ENCODE measurements around the gene TNFSF9.
"Not testable (repeated sequence)": the region's sequence is repeated elsewhere in the genome, so short reads cannot be mapped to it uniquely, and the experiment has no call there.

Gene TNFSF9

GRCh38 chr19:6508028-6508771 is 22.6 kb upstream of the TNFSF9 start:
- not testable (repeated sequence) for DNase-seq

GRCh38 chr19:6509118-6509971 is 21.5 kb upstream of the TNFSF9 start:
- DNase-seq = no peak

- DNase-seq = no peak
Measured at GRCh38 chr19:6510618-6511017, 20.2 kb upstream of the TNFSF9 start.

- no peak for DNase-seq
Measured at GRCh38 chr19:6514089-6514488, 16.7 kb upstream of the TNFSF9 start.

- no peak for DNase-seq
Measured at GRCh38 chr19:6514926-6515544, 15.8 kb upstream of the TNFSF9 start.

GRCh38 chr19:6516018-6516658 is 14.7 kb upstream of the TNFSF9 start:
- peak; percentile 91 for DNase-seq

- peak; percentile 84 for DNase-seq
Measured at GRCh38 chr19:6516659-6517291, 14.1 kb upstream of the TNFSF9 start.

DNA sequence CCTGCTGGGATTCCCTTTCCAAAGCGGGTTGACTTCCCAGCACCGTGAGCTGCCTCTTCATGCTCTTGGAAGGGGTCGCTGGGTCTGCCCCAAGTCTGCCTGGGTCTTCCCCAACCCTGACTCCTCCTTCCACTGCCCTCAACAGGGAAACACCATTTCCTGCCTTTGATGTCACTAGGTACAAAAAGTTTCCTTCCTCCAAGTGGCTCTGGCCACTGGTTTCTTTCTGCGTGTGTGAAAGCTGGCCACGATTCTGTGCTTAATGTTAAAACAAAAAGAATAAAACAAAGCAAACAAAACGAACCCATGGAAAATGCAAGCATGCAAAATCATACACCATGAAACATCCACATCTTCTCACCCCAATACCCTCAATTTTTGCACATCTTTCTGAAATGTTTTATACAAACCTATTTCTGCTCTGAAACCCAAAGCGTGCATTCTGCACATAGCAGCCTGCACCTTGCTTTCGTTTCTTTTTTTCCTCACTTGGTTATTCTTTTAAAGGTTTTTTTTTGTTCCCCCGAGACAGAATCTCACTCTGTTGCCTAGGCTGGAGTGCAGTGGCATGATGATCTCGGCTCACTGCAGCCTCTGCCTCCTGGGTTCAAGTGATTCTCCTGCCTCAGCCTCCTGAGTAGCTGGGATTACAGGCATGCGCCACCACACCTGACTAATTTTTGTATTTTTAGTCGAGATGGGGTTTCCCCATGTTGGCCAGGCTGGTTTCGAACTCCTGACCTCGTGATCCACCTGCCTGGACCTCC is 12.5 kb upstream of the TNFSF9 start:
- no peak for DNase-seq

GRCh38 chr19:6519289-6519688 is 11.5 kb upstream of the TNFSF9 start:
- peak; percentile 82 for DNase-seq

- peak; percentile 49 for DNase-seq
Measured at GRCh38 chr19:6521718-6522646, 8.8 kb upstream of the TNFSF9 start.

GRCh38 chr19:6522712-6523111 is 8.1 kb upstream of the TNFSF9 start:
- DNase-seq = no peak

DNA sequence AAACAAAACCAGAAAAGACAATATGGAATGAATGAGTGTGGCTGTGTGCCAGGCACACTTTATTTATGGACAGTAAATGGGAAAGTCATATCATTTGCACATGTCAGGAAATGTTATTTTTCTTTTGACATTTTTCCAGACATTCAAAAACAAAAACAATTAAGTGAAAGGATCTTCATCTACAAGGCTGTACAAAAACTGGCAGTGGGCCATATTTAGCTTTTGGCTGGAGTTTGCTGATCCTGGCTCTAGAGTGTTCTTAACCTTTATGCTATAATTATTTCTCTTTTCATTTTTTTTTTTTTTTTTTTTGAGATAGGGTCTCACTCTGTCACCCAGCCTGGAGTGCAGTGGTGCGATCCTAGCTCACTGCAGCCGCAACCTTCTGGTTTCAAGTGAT is 6.5 kb upstream of the TNFSF9 start:
- no peak for DNase-seq

GRCh38 chr19:6527893-6528543 is 2.8 kb upstream of the TNFSF9 start:
- DNase-seq = no peak

DNA sequence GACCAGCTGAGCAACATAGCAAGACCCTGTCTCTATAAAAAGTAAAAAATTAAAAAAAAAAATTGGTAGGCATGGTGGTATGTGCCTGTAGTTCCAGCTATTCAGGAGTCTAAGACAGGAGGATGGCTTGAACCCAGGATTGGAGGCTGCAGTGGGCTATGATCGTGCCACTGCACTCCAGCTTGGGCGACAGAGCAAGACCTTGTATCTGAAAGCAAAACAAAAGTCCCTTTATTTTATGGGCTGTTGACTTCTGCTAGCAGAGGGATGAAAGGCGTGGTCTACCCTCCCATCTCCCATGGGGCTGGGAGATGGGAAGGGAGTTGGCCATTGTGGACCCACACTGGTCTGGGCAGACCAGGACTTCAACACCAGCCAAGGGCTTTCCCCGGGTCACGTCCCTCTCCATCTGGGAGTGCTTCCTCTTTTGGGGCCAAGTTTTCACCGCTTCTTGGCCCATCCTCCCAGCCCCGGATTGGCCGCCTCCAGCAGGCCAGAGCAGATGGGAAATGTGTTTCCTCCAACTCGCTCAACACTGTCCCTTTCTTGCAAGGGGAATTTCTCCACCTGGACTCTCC is 2.2 kb upstream of the TNFSF9 start:
- DNase-seq = no peak

DNA sequence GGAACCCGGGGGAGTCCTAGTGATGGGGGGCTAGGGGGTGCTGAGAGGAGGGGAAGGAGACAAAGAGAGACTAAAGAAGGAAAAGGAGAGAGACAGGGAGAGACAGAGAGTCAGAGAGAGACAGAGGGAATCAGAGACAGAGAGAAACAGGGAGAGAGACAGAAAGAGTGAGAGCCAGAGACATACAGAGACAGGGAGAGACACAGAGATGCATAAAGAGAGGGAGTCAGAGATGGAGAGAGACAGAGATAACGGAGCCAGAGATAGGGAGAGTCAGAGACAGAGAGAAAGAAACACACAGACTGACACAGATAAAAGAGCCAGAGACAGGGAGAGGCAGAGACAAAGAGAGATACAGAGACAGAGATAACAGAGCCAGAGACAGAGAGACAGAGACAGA is 1.5 kb upstream of the TNFSF9 start:
- DNase-seq = no peak

GRCh38 chr19:6529937-6530385 is 865 bp upstream of the TNFSF9 start:
- no peak for DNase-seq

DNA sequence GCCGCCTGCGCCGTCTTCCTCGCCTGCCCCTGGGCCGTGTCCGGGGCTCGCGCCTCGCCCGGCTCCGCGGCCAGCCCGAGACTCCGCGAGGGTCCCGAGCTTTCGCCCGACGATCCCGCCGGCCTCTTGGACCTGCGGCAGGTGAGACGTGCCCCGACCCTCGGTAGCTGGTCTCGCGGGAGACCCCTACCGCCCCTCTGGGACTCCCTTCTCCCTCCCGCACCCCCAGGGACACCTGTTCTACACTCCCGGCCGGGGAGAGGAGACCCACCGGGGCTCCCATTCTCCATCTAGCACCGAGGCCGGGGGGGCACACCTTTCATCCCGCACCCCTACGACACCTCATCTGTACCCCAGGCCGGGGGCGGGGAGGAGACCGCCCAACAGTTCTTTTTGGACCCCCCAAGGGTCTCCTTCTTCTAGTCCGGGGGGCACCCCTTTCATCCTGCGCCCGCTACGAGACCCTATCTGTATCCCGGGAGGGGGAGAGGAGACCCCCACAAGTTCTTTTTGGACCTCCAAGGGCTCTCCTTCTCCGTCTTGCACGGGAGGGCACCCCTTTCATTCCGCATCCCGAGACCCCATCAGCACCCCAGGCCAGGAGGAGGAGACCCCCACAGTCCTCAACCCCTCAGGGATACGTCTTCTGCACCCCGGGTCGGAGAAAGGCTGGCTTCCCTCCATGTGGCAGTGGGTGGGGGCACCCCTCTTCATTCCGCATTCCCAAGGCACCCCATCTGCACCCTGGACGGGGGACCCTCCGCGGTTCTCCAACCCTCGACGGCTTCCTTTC is 533 bp downstream of the TNFSF9 start:
- no peak for DNase-seq

GRCh38 chr19:6531956-6532243 is 1.1 kb downstream of the TNFSF9 start:
- no peak for DNase-seq
